Stimulated activated CD4-positive, alpha-beta T cell treated with anti-CD3 and anti-CD28 coated beads, Interleukin-12 subunit alpha, Interleukin-12 subunit beta, amount 100 ng/mL, for 4 hours (primary cell): ENCODE data around the gene CYP27A1.

Experiments
- DNase-seq: peaks from one replicate; pipeline ENCODE4 v3.0.0-alpha.2; 2020

The CYP27A1 gene

DNA sequence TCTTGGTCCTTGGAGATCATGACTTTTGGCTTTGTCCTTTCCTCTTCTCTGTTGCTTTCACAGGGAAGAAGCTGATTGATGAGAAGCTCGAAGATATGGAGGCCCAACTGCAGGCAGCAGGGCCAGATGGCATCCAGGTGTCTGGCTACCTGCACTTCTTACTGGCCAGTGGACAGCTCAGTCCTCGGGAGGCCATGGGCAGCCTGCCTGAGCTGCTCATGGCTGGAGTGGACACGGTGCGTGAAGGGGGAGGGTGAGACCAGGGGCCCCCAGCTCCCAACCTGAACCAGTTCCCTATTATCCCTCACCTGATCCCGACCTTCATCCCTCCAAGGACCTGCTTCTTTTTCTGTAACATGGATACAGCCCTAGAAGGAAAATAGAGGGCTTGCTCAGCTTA lies 30.9 kb downstream of the CYP27A1 start:
- DNase-seq = no peak

DNA sequence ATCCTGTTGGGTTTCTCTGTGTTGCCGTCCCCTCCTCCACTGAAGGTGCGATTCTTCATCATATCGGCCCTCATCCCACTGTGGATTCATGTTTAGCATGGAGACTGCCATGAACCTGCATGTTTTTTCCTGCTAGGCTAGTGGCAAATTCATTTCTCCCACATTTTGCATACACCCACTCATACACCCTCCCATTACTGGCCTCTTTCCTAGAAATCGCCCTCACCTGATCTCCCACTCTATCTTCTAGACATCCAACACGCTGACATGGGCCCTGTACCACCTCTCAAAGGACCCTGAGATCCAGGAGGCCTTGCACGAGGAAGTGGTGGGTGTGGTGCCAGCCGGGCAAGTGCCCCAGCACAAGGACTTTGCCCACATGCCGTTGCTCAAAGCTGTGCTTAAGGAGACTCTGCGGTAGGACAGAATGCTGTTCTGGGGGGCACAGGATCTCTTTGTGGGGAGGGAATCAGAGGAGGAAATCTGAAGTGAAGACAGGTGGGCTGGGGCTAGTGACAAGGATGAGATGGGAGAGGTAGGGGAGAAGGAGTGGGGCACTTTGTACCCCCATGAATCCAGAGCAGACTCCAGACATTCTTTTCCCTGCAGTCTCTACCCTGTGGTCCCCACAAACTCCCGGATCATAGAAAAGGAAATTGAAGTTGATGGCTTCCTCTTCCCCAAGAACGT lies 32.0 kb downstream of the CYP27A1 start:
- DNase-seq = no peak

DNA sequence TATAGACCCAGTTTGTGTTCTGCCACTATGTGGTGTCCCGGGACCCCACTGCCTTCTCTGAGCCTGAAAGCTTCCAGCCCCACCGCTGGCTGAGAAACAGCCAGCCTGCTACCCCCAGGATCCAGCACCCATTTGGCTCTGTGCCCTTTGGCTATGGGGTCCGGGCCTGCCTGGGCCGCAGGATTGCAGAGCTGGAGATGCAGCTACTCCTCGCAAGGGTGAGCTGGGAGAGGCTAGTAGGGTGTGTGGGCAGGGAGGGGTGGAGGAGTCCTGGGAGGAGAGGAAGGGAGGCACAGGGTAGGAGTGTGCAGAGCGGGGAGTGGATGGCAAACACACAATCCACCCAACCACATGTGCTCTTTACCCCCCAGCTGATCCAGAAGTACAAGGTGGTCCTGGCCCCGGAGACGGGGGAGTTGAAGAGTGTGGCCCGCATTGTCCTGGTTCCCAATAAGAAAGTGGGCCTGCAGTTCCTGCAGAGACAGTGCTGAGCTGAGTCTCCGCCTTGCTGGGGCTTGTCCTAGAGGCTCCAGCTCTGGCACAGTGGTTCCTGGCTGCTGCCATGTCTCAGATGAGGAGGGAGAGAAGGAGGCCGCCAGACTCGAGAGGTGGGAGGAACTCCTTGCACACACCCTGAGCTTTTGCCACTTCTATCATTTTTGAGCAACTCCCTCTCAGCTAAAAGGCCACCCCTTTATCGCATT lies 32.7 kb downstream of the CYP27A1 start:
- DNase-seq = no peak

GRCh38 chr2:218815244-218815637 lies 33.3 kb downstream of the CYP27A1 start:
- DNase-seq = no peak

GRCh38 chr2:218815649-218816048 lies 33.7 kb downstream of the CYP27A1 start:
- no peak for DNase-seq

DNA sequence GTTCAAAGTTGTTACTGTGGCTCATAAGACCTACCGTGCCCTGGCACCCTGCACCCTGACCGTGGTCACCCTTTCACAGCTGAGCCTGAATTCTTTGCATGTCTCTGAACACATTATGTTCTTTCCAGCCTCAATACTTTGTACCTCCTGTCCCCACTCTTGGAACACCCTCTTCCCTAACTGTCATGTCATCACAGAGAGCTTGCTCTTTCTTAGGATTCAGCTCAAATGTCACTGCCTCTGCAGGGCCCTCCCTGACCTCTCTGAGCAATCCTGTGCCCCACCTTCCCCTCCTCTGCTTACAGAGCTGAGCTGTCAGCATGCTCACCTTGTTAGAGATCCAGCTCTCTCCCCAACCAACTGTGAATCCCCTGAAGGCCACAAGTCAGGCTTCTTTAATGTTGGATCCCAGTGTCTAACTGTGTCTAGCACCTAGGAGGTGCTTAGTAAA lies 34.6 kb downstream of the CYP27A1 start:
- no peak for DNase-seq

- DNase-seq = no peak
These were observed 37.1 kb downstream of the CYP27A1 start for GRCh38 chr2:218819093-218819492.

DNA sequence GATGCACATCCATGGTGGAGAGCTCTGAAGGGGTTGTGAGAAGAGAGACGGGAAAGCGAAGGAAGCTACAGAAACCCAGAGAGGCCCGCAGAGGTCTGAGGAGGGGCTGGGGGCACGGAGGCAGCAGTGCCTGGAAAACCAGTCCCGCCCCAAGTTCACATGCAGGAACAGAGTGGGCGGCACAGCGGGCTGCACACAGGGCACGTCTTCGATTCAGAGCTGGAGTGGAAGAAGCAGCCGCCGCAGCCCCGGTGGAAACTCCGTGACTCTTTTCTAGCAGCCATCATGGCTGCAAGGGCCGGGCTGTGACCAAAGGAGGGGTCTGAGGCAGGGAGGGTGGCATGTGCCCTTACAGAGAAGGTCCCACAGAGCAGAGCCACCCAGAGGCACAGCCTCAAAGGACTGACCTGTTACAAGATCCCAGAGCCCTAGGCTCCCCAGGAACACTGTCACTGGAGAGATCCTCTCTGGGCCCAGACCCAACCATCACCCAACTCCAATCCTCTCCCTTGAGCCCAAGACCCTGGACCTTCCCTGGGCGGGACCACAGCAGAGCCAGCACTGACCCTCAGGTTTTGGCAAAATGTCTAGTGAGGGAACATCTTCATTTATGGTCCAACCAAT lies 38.9 kb downstream of the CYP27A1 start:
- DNase-seq = no peak

- no peak for DNase-seq
These were observed 39.8 kb downstream of the CYP27A1 start for GRCh38 chr2:218821605-218822211.

GRCh38 chr2:218822622-218823021 lies 40.7 kb downstream of the CYP27A1 start:
- DNase-seq = no peak

DNA sequence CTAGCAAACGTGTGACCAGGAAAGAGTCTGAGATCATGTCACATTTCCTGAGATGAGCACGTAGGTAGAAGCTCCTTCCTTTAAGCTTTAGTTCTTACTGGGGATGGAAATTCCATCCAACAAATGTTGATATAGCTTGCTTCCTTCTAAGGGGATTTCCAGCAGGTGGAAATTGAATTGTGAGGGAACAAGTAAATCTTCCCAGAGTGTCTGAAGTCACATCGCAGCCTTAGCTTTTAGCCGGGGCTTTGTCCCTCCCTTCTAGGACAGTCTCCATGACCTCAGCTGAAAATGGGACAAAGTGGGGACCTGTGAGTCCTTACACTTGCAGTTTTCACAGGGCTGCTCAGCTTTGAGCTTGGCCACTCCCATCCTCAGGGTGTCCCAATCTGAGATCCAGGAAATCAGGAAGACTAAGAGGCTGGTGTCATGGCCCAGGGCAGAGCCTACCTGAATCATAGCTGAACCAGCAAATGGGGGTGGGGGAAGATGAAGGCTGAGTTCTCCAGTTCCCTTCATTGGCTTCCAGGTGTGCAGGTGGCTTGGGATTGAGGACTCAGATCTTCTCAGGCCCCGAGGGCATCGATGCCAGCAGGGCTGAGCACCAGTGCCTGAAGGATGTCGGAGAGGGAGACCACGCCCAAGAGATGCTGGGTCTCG lies 41.4 kb downstream of the CYP27A1 start:
- no peak for DNase-seq

DNA sequence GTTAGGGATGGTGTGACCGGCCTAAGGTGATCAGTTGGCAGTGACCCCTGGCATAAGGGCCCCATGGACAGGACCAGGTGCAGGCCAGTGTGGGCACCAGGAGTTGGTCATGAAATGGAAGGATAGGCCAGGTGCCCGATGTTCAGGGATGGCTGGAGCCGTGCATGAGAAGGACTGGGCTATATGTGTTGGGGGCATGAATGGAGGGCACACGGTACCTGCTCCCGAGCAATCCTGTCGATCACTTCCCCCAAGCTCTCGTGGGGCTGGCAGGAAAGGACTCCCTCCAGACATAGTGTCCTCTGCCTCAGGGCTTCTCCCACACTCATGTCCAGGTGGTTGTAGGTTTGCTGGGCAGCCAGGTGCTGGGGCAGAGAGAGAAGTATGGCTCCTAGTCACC lies 42.1 kb downstream of the CYP27A1 start:
- no peak for DNase-seq

DNA sequence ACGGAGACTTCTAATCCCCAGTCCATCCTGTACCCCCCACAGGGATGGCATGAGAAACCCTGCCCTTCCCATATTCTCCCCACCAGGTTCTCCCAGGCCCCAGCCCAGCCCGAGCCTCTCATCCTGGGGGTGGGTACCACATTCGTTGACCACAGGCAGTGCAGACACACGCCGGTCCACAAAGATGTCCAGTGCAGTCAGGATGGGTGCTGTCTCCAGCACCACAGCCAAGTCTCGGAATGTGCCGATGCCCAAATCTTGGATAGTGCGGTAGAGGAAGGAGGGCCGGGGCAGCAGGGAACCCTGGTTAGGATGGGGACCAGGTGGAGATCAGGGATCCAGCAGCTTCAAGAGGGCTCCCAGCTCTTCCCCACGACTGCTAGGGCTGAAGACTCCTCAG lies 44.8 kb downstream of the CYP27A1 start:
- DNase-seq = no peak

DNA sequence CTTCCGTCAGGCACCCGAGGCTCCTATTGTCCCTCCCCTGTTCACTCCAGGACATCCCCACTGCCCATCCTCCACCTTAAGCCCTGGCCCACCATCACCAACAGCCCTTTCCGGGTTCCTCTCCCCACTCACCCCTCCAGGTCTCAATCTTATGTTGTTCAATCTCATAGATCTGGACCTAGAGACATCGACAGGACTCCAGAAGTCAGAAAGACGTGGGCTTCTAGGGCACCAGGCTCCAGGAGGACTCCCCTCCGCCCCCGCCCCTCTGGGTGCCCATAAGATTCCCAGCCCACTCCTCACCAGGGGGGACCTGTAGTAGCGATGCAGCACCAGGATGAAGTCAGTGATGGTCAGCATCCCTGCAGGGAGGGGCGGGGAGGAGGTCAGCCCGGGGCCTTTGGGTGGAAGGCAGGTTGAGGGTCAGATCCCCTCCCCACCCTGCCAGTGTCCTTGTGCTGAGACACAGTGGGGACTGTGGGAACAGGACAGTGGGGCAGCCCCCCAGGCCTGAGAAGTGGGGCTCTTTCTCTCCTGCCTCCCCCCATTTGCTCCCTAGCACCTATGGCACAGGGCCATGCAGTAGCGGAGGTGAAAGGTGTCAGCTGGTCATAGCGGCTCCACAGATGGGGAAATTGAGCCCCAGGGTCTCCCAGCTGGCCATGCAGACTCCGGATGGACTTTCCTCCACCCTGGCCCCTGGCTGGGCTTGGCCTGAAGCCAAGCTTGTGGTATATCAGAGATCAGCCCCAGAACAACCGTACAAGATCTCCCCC lies 45.9 kb downstream of the CYP27A1 start:
- no peak for DNase-seq

GRCh38 chr2:218828477-218828778 lies 46.5 kb downstream of the CYP27A1 start:
- DNase-seq = no peak

DNA sequence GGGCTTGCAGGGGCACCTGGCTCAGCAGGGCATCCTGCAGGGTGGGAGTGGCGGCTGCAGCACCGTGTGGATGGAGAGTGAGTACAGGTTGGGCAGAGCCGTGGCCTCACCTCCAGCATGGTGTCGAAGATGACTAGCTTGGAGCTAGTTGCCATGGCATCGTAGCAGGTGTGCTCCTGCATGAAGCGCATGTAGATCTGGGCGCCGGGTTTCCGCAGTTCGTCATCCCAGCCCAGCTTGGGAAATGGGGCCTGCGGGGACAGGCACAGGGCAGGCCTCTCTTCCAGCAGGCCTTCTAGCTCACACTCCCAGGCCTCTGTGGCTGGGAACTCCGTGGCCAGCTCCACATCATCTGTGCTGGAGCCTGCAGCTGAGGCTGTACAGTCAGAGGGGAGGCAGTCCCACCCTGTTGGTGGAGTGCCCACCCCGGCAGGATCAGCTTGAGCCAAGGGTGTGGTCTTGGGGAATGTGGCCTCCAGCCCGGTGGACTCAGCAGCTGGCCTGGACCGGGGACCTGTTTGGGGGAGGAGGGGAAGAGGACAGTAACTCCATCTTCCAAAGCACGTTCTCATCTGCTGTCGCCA lies 48.0 kb downstream of the CYP27A1 start:
- DNase-seq = no peak

DNA sequence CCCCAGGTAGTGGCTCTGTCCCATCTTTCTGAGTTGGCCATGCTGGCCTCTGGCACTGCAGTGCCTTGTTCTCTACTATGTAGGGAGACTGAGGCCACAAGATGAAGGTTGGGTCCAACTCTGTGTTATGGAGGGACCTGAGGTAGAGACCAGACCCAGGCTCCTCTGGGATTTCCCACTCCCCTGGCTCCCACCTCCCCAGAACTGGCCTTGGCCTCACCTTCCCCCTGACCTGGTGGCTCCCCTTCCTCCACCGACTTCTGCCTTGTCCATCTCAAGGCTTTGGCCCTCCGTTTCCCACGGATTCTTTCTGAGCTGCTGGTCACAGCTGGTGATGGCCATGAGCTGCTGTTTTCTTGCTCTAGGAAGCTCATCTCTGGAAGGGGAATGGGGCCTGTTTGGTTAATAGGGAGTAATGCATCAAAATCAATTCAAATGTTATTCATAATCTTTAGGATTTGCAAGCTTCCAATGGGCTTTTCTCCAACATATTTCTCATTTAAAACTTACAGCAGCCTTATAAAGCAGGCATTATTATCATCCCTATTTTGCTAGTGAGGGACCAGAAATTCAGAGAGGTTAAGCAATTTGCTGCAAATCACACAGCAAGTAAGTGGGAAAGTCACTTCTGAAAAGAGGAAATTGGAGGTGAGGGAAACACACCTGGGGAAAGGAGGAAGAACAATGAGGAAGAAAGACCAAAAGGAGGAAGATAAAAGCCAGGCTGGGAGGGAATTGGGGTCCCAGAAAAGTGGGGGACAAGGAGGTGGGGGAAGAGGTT lies 48.8 kb downstream of the CYP27A1 start:
- DNase-seq = no peak

DNA sequence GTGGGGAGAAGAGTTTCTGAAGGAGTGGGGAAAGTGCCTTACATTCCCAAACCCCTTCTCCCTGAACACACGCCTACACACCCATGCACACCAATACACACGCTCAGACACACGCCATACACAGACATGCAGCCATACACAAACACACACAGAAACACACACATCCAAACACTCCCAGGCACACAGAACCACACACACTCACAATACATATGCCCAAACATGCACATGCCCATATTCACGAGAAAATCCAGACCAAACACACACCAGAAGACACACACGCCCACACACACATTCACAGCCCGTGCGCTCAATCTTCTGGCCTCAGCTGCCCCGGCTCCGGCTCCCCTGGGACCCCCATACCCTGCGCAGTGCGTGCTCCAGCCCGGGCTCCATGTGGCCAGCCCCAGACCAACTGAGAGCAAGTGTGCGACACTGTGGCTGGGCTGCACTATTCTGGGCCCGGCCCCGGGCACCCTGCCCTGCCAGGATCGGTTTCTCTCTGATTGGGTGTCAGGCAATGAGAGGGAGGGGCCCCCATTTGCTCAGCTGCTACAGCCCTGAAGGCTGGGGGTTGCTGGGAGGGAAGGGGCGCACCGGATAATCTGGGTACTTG lies 49.5 kb downstream of the CYP27A1 start, which contains the start of gene PRKAG3:
PRKAG3 (minus strand) TSS at position 426 of the 613 bp plus-strand sequence.
- DNase-seq = no peak

GRCh38 chr2:218832081-218832480 lies 50.1 kb downstream of the CYP27A1 start:
- DNase-seq = no peak

DNA sequence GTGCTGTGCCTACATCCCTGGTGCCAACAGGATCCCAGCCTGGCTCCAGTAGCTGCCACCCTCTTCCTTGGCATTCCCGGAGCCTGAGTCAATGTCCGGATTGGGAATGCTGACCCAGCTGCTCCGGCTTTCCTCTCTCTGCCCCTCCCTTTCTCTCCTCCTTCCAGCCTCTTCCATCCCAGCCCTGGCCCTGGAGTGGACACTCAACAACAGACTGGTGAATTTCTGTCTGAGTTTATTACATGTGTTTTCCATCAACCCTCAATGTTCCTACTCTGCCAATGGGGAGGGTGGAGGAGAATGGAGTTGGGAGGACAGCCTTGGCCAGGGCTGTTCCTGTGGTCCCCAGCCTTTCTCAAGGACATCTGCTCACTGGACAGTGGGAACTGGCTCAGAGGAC lies 50.6 kb downstream of the CYP27A1 start:
- no peak for DNase-seq
